GM19438 (cell line): ENCODE results near the gene CSAD.

Experiments
- ATAC-seq: cut with Tn5 transposase; IDR thresholded peaks from one replicate; pipeline ENCODE4 v1.9.1; 2021; ENCODE audit warnings: low read depth; ENCODE audit not compliant: unreplicated experiment

The CSAD gene

GRCh38 chr12:53180220-53180930, at the start of gene CSAD, which contains the start of gene ZNF740:
Gene CSAD (minus strand): TSS chr12:53180925. CDS start chr12:53173470, 7,455 bp downstream.
Gene ZNF740 (plus strand): TSS chr12:53180722. CDS start chr12:53181984, 1,262 bp downstream.
- peak; percentile 93 for ATAC-seq

GRCh38 chr12:53230108-53230845, 49.6 kb upstream of the CSAD start:
- no peak for ATAC-seq

GRCh38 chr12:53229454-53229853, 48.7 kb upstream of the CSAD start:
- no peak for ATAC-seq

- ATAC-seq, result no peak
These were observed 47.1 kb upstream of the CSAD start for GRCh38 chr12:53227836-53228235.

GRCh38 chr12:53227341-53227740, 46.6 kb upstream of the CSAD start:
- ATAC-seq, result no peak

GRCh38 chr12:53226815-53227214, 46.1 kb upstream of the CSAD start:
- no peak for ATAC-seq

- ATAC-seq, result no peak
These were observed 45.1 kb upstream of the CSAD start for GRCh38 chr12:53225635-53226424.

- ATAC-seq, result no peak
These were observed 44.3 kb upstream of the CSAD start for GRCh38 chr12:53224897-53225634.

- ATAC-seq, result no peak
These were observed 43.6 kb upstream of the CSAD start for GRCh38 chr12:53224061-53224896.

- no peak for ATAC-seq
These were observed 42.8 kb upstream of the CSAD start for GRCh38 chr12:53223389-53224060.

- ATAC-seq, result no peak
These were observed 42.1 kb upstream of the CSAD start for GRCh38 chr12:53222806-53223261.

- no peak for ATAC-seq
These were observed 41.5 kb upstream of the CSAD start for GRCh38 chr12:53222170-53222721.

- no peak for ATAC-seq
These were observed 40.7 kb upstream of the CSAD start for GRCh38 chr12:53221203-53222080.

GRCh38 chr12:53220694-53221202, 40.0 kb upstream of the CSAD start:
- ATAC-seq, result peak; percentile 56

- peak; percentile 39 for ATAC-seq
These were observed 39.4 kb upstream of the CSAD start for GRCh38 chr12:53219956-53220693.

- no peak for ATAC-seq
These were observed 38.7 kb upstream of the CSAD start for GRCh38 chr12:53219292-53219955.
